IMR-90 (cell line): ENCODE measurements around the gene TMCO1.

Experiments used
- FOS ChIP-seq: fragments of 150-350 bp; IDR thresholded peaks from 2 replicates; pipeline ENCODE4 v1.6.1; 2016; ENCODE audit warnings: low read depth, low read length
- NFE2L2 ChIP-seq: fragments of 150-350 bp; IDR thresholded peaks from 2 replicates; pipeline ENCODE4 v1.6.1; 2016; ENCODE audit warnings: low read depth, mild to moderate bottlenecking, low read length
- SMC3 ChIP-seq: fragments of 150-350 bp; IDR thresholded peaks from 2 replicates; pipeline ENCODE4 v1.6.1; 2016; ENCODE audit warnings: low read depth, mild to moderate bottlenecking, antibody characterized with exemption, low read length, moderate library complexity
- TF ChIP-seq, protein P1 (sequence below): conservative IDR thresholded peaks from 2 replicates; pipeline ENCODE4 v1.5.1; 2012; ENCODE audit warnings: mild to moderate bottlenecking, low read depth, low read length, improper control_type of control experiment

DNA sequence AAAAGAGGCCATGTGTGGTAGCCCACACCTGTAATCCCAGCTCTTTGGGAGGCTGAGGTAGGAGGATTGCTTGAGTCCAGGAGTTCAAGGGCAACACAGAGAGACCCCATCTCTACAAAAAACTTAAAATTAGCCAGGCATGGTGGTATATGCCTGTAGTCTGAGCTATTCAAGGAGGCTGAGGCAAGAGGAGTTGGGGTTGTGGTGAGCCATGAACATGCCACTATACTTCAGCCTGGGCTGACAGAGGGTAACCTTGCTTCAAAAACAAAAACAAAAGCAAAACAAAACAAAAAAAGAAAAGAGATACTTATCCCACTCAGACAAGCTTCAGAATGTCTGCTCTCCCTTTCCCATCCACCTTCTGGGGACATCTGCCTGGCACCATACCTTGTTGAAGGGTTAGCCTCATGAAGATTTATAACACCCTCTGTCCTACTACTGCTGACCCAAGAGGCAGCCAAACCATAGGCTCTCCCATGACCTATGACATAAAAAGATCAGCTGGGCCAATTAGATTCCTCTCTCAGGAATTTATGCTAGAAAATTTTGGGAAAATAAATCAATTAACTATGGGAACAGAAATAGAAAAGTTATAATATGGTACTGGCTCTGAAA, 13.2 kb downstream of the TMCO1 start:
- no peak for TF ChIP-seq FOS
- TF ChIP-seq, protein P1, sequence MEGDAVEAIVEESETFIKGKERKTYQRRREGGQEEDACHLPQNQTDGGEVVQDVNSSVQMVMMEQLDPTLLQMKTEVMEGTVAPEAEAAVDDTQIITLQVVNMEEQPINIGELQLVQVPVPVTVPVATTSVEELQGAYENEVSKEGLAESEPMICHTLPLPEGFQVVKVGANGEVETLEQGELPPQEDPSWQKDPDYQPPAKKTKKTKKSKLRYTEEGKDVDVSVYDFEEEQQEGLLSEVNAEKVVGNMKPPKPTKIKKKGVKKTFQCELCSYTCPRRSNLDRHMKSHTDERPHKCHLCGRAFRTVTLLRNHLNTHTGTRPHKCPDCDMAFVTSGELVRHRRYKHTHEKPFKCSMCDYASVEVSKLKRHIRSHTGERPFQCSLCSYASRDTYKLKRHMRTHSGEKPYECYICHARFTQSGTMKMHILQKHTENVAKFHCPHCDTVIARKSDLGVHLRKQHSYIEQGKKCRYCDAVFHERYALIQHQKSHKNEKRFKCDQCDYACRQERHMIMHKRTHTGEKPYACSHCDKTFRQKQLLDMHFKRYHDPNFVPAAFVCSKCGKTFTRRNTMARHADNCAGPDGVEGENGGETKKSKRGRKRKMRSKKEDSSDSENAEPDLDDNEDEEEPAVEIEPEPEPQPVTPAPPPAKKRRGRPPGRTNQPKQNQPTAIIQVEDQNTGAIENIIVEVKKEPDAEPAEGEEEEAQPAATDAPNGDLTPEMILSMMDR = no peak
- no peak for TF ChIP-seq SMC3
- no peak for TF ChIP-seq NFE2L2
